ENCODE data around the gene LAPTM5. TPM values are rescaled to one million over a fixed set of nuclear protein-coding genes. Genes with fewer than 3 reads are reported as not detected.

Gene LAPTM5
- total and polyA plus RNA-seq, 4 donors: 58.7 to 653 (median 271) TPM

GRCh38 chr1:30765556-30766434 lies 8.2 kb upstream of the LAPTM5 start:
- DNase-seq: no peak
- WGBS, 2 donors: 83 to 87% methylated on average over 15 of the region's 15 CpGs
- peaks cover 0 to 5% (median 0%) of the 10 kb centered on the region in 5 donors for H3K4me1 ChIP-seq (ENCODE audit: control insufficient read depth in 5 of 5, insufficient read depth in 5 of 5, low read length in 5 of 5)
- no peak overlapping the region for H3K27ac ChIP-seq (ENCODE audit: low read depth in 1 of 2, low read length in 1 of 2)
- no peak overlapping the region for H3K4me3 ChIP-seq
- H3K36me3 ChIP-seq (ENCODE audit: control insufficient read depth in 4 of 4, insufficient read depth in 4 of 4, low read length in 4 of 4): no peaks in the 10 kb centered on the region
- no peaks in the 10 kb centered on the region for H3K9me3 ChIP-seq (ENCODE audit: control insufficient read depth in 4 of 4, insufficient read depth in 3 of 4, low read length in 3 of 4)
- TF ChIP-seq, protein P1, sequence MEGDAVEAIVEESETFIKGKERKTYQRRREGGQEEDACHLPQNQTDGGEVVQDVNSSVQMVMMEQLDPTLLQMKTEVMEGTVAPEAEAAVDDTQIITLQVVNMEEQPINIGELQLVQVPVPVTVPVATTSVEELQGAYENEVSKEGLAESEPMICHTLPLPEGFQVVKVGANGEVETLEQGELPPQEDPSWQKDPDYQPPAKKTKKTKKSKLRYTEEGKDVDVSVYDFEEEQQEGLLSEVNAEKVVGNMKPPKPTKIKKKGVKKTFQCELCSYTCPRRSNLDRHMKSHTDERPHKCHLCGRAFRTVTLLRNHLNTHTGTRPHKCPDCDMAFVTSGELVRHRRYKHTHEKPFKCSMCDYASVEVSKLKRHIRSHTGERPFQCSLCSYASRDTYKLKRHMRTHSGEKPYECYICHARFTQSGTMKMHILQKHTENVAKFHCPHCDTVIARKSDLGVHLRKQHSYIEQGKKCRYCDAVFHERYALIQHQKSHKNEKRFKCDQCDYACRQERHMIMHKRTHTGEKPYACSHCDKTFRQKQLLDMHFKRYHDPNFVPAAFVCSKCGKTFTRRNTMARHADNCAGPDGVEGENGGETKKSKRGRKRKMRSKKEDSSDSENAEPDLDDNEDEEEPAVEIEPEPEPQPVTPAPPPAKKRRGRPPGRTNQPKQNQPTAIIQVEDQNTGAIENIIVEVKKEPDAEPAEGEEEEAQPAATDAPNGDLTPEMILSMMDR (IDR thresholded peaks at IDR 0.05; ENCODE audit: control extremely low read depth, extremely low read depth): no peak
- ATAC-seq (ENCODE audit: insufficient read depth, low FRiP score): no peak
- no peaks in the 10 kb centered on the region for H3K27me3 ChIP-seq (ENCODE audit: control insufficient read depth in 3 of 3, insufficient read depth in 3 of 3, low read length in 2 of 3)
- H3K9ac ChIP-seq (ENCODE audit: insufficient read depth in 1 of 2, low read length in 2 of 2): no peak overlapping the region

DNA sequence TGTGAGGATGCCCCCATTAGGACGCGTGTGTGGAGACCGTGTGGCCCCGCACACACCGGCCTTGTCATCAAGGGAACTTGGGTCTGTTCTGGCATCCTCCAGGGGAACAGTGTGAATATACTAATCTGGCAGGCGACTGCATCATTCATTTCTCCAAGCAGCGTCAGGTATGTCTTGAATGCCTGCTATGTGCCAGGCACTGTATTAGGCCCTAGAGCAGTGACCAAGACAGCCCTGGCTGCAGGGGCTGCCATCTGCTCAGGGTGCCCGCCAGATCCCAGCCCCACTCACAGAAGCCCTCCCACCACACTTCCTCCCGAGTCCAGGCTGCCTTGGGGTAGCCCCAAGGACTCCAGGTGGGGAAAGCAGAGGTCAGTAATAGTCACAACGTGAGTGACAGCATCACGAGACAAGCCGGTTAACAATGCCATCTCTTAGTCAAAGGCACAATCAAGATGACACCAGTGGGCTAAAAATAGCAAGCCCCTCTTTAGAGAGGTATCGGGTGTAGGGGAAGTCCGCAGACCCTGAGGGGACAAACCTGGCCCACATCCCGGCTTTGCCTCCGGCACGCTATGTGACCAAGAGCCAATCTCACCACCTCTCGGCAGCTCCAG lies 7.5 kb upstream of the LAPTM5 start:
- H3K4me3 ChIP-seq: no peak overlapping the region
- 93 to 94% methylated on average over 18 of the region's 18 CpGs for WGBS, 2 donors
- H3K36me3 ChIP-seq (ENCODE audit: control insufficient read depth in 4 of 4, insufficient read depth in 4 of 4, low read length in 4 of 4): no peaks in the 10 kb centered on the region
- H3K9me3 ChIP-seq (ENCODE audit: control insufficient read depth in 4 of 4, insufficient read depth in 3 of 4, low read length in 3 of 4): no peaks in the 10 kb centered on the region
- ATAC-seq (ENCODE audit: insufficient read depth, low FRiP score) (no peak), DNase-seq (no peak)
- no peak overlapping the region for H3K9ac ChIP-seq (ENCODE audit: insufficient read depth in 1 of 2, low read length in 2 of 2)
- H3K27ac ChIP-seq (ENCODE audit: low read depth in 1 of 2, low read length in 1 of 2): no peak overlapping the region
- peaks cover 0 to 5% (median 0%) of the 10 kb centered on the region in 5 donors for H3K4me1 ChIP-seq (ENCODE audit: control insufficient read depth in 5 of 5, insufficient read depth in 5 of 5, low read length in 5 of 5)
- TF ChIP-seq, protein P1 (IDR thresholded peaks at IDR 0.05; ENCODE audit: control extremely low read depth, extremely low read depth): no peak
- H3K27me3 ChIP-seq (ENCODE audit: control insufficient read depth in 3 of 3, insufficient read depth in 3 of 3, low read length in 2 of 3): no peaks in the 10 kb centered on the region

DNA sequence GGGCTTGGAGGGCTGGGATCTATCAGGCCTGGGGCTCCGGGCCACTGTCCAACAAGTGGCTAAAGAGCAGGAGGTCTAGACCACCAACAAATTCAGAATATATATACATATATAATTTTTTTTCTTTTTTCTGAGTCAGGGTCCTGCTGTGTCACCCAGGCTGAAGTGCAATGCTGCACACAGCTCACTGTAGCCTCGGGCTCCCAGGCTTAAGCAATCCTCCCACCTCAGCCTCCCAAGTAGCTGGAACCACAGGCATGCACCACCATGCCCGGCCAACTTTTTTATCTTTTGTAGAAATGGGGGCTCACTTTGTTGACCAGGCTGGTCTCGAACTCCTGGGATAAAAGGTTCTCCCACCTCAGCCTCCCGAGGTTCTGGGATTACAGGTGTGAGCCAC lies 6.8 kb upstream of the LAPTM5 start:
- Histone ChIP-seq H3K4me3 (no peak overlapping the region), H3K27me3 (ENCODE audit: control insufficient read depth in 3 of 3, insufficient read depth in 3 of 3, low read length in 2 of 3) (no peaks in the 10 kb centered on the region), H3K27ac (ENCODE audit: low read depth in 1 of 2, low read length in 1 of 2) (no peak overlapping the region), H3K36me3 (ENCODE audit: control insufficient read depth in 4 of 4, insufficient read depth in 4 of 4, low read length in 4 of 4) (no peaks in the 10 kb centered on the region), H3K4me1 (ENCODE audit: control insufficient read depth in 5 of 5, insufficient read depth in 5 of 5, low read length in 5 of 5) (peaks cover 0 to 5% (median 0%) of the 10 kb centered on the region in 5 donors), H3K9ac (ENCODE audit: insufficient read depth in 1 of 2, low read length in 2 of 2) (no peak overlapping the region), H3K9me3 (ENCODE audit: control insufficient read depth in 4 of 4, insufficient read depth in 3 of 4, low read length in 3 of 4) (no peaks in the 10 kb centered on the region)
- ATAC-seq (ENCODE audit: insufficient read depth, low FRiP score): no peak
- TF ChIP-seq, protein P1 (IDR thresholded peaks at IDR 0.05; ENCODE audit: control extremely low read depth, extremely low read depth): no peak
- WGBS, 2 donors: 93 to 95% methylated on average over 5 of the region's 5 CpGs
- no peak for DNase-seq

All from lung (tissue), 12 donors.